GM10266 (cell line): Measurements from ENCODE around the gene SNRNP48.

Experiments
- DNase-seq: peaks from one replicate; pipeline ENCODE4 v3.0.0; 2012; ENCODE audit errors: extremely low spot score
- TF ChIP-seq, protein P1 (sequence below): IDR thresholded peaks from 2 replicates; pipeline ENCODE4 v1.5.1; 2012; ENCODE audit warnings: mild to moderate bottlenecking, low read depth; ENCODE audit not compliant: control insufficient read depth, insufficient read depth; ENCODE audit errors: missing control alignments

The SNRNP48 gene

DNA sequence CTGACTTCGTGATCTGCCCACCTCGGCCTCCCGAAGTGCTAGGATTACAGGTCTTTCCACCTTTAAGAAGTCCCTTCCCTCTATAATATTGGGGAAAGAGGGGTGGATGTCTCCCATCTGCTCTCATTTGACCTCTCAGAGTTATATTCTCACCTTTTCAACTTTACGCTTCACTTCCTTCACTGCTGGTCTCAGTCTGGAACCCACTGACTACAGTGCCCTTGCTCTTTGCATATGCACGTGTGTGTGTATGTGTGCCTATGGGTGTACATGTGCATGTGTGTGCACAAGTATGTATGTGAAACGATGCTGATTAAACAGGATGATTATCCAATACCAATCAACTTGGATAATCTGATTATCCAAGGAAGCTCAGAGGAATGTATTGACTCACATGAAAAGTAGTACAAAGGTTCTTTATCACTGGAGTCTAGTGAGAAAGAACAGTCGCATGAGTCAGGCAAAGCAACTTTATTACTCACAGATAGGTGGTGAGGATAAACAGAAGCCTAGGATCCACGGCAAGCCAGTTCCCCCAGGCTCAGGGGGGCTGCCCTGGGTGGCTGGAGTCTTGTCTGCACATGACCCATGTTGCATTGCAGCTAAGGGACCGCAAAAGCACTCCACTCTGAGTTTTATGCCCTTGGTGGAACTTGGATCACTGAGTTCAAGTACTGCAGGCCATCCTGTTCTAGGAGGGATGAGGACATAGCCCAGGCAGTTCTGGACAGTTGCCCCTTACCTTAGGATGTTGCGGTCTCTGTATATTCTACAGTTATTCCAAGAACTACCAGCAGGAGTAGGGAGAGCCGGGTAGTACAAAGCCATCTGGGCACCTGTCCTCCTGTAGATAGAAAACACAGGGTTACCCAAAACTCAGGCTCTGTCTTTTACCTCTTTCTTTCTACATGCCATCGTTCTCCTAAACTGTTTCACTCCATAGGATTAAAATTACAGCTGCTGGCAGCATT is 50.9 kb downstream of the SNRNP48 start:
- TF ChIP-seq, protein P1, sequence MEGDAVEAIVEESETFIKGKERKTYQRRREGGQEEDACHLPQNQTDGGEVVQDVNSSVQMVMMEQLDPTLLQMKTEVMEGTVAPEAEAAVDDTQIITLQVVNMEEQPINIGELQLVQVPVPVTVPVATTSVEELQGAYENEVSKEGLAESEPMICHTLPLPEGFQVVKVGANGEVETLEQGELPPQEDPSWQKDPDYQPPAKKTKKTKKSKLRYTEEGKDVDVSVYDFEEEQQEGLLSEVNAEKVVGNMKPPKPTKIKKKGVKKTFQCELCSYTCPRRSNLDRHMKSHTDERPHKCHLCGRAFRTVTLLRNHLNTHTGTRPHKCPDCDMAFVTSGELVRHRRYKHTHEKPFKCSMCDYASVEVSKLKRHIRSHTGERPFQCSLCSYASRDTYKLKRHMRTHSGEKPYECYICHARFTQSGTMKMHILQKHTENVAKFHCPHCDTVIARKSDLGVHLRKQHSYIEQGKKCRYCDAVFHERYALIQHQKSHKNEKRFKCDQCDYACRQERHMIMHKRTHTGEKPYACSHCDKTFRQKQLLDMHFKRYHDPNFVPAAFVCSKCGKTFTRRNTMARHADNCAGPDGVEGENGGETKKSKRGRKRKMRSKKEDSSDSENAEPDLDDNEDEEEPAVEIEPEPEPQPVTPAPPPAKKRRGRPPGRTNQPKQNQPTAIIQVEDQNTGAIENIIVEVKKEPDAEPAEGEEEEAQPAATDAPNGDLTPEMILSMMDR, result no peak
- DNase-seq, result no peak

DNA sequence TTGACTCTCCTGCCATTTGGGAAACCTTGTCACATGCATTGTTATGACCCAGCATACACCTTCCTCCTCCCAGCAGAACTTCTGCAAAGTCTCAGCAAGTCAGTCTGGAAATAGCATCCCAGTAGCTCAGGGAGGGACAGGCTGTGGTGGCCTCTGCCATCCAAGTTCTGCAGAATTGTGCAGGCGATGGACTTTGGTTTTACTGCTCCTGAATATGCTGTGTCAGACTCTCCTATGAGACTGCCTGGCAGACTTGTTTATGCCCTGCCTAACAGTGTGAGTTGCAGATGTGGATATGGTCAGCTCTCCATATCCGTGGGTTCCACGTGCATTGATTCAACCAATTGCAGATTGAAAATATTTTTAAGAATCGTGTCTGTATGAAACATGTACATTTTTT is 52.8 kb downstream of the SNRNP48 start:
- TF ChIP-seq, protein P1, result no peak
- DNase-seq, result no peak

DNA sequence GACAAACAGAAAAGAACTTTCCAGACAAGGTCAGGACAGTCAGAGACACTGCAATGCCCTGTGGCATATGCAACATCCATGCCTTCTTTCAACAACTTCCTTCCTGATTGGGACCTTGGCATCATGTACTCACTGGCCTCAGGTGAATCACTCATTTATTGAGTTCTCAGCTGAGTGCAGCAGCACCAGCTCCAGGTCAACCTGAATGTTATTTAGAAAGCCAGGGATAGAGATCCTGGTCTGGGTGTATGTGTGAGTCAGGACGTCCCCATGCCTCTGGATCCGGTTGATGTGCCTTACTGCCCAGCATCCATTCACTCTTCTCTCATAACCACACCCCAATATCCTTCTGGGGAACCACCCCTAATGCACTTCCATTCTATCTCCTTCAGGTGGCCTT is 54.4 kb downstream of the SNRNP48 start:
- DNase-seq, result no peak

DNA sequence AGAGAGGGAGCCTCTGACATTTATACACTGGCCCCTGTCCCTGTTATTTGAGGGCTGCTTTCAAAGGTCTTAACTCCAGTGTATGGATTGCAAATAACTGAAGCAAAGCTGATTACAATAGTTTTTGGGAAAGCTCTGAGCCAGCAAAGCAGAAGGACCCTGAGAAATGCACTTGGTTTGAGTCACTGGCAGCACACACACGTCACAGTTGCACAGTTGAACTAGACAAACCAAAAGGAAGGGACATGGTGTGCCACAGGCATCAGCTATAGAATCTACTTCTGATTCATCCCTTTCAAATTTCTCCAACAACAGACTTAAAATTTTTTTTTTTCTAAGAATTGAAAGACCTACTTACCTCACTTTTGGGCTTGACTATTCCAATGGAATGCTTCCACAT is 56.4 kb downstream of the SNRNP48 start:
- TF ChIP-seq, protein P1, result no peak
- no peak for DNase-seq

More for the DNA sequence above, 54.4 kb downstream of the SNRNP48 start:
- TF ChIP-seq, protein P1, result no peak

DNA sequence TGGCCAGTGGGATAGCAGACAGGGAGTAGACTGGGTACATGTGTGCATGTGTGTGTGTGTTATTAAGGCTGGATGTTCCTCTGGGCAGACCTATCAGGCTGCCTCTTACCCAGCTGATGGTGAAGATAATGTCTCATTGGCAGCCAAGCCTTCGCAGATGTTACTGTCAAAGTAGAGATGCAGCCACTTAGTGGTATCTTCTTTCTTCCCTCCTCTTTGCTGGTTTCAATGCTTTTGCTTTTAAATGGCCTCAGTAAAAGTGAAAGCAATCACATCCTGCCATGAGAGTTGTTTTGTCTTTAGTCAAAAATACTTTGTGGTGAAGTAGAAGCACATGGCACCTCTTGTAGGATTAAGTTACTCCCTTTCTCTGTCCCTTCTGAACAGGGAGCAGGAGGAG is 57.5 kb downstream of the SNRNP48 start:
- DNase-seq, result peak; percentile 21
- TF ChIP-seq, protein P1, result no peak

DNA sequence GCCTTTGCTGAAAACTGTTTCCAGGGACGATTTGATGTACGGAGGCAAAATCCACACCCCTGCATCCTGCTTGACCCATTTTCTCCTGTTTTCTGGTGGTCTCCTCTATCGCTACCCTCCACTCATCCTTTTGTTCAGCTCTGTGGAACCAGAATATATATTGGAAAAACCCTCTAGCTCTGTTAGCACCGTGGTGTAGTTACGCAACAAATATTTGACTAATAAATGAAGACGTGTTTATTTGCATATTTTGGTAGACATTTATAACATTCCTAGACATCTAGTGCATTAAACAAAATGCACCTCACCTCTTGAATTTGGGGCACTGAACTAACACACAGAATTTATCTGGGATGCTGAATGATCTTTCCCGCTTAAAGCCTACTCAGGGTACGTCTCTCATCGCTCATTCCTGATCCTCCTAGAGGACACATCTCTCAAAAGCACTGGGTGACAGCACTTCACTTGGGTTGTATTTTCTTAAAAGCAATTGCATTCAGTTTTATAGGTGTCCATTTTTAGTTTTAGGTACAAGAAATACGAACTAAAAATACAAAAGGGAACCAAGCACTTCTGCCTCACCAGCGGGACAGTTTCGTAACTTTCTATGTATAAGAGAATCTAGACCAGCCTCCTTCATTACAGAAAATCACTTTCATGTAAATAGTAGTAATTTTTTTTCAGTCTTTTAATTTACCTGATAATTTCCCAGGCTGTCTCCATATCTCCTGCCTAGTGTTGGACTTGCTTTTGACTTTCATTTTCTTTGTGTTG is 59.2 kb downstream of the SNRNP48 start:
- TF ChIP-seq, protein P1, result no peak
- no peak for DNase-seq
